ENCODE results near the gene C2CD2.

The C2CD2 gene

GRCh38 chr21:41927727-41928409, 25.9 kb downstream of the C2CD2 start:
- Mint-ChIP-seq H3K9me3 (no peaks in the 10 kb centered on the region), H3K27ac (peak overlapping the region; percentile 96), H3K4me1 (ENCODE audit: low read depth) (peaks cover 93% of the 10 kb centered on the region), H3K4me3 (peak overlapping the region; percentile 65), H3K36me3 (ENCODE audit: low read depth) (peaks cover 22% of the 10 kb centered on the region), H3K27me3 (peaks cover 2% of the 10 kb centered on the region)
- intact Hi-C loops (cut with micrococcal nuclease): loop anchor here (2.0 to 5.0 kb wide), 2 partner anchors 25 to 79 kb away; no protein-coding TSS in a partner anchor

GRCh38 chr21:41926807-41927171, 27.0 kb downstream of the C2CD2 start:
- H3K36me3 Mint-ChIP-seq (ENCODE audit: low read depth): peaks cover 15% of the 10 kb centered on the region
- peak overlapping the region; percentile 81 for H3K4me3 Mint-ChIP-seq
- H3K27ac Mint-ChIP-seq: peak overlapping the region; percentile 96
- intact Hi-C loops (cut with micrococcal nuclease): loop anchor here (2.0 to 5.0 kb wide), 2 partner anchors 26 to 81 kb away; no protein-coding TSS in a partner anchor
- H3K9me3 Mint-ChIP-seq: no peaks in the 10 kb centered on the region
- H3K27me3 Mint-ChIP-seq: peaks cover 2% of the 10 kb centered on the region
- peaks cover 91% of the 10 kb centered on the region for H3K4me1 Mint-ChIP-seq (ENCODE audit: low read depth)

GRCh38 chr21:41926117-41926806, 27.6 kb downstream of the C2CD2 start:
- H3K9me3 Mint-ChIP-seq: no peaks in the 10 kb centered on the region
- H3K4me1 Mint-ChIP-seq (ENCODE audit: low read depth): peaks cover 93% of the 10 kb centered on the region
- intact Hi-C loops (cut with micrococcal nuclease): loop anchor here (2.0 to 5.0 kb wide), 2 partner anchors 27 to 81 kb away; no protein-coding TSS in a partner anchor

GRCh38 chr21:41925767-41926116, 28.1 kb downstream of the C2CD2 start:
- H3K4me1 Mint-ChIP-seq (ENCODE audit: low read depth): peaks cover 91% of the 10 kb centered on the region
- intact Hi-C loops (cut with micrococcal nuclease): loop anchor here (2.0 to 5.0 kb wide), 2 partner anchors 27 to 82 kb away; no protein-coding TSS in a partner anchor

More at GRCh38 chr21:41926117-41926806, 27.6 kb downstream of the C2CD2 start:
- H3K36me3 Mint-ChIP-seq (ENCODE audit: low read depth): peaks cover 15% of the 10 kb centered on the region
- H3K27me3 Mint-ChIP-seq: peaks cover 2% of the 10 kb centered on the region
- peak overlapping the region; percentile 81 for H3K4me3 Mint-ChIP-seq
- H3K27ac Mint-ChIP-seq: peak overlapping the region; percentile 96

GRCh38 chr21:41924368-41924754, 29.5 kb downstream of the C2CD2 start:
- H3K27ac Mint-ChIP-seq: peak overlapping the region; percentile 69
- no peak overlapping the region for H3K4me3 Mint-ChIP-seq
- H3K9me3 Mint-ChIP-seq: no peaks in the 10 kb centered on the region
- H3K36me3 Mint-ChIP-seq (ENCODE audit: low read depth): peaks cover 19% of the 10 kb centered on the region
- peaks cover 85% of the 10 kb centered on the region for H3K4me1 Mint-ChIP-seq (ENCODE audit: low read depth)
- no peaks in the 10 kb centered on the region for H3K27me3 Mint-ChIP-seq
- intact Hi-C loops (cut with micrococcal nuclease): no loop called here

More at GRCh38 chr21:41925767-41926116, 28.1 kb downstream of the C2CD2 start:
- Mint-ChIP-seq H3K27me3 (peaks cover 2% of the 10 kb centered on the region), H3K36me3 (ENCODE audit: low read depth) (peaks cover 10% of the 10 kb centered on the region), H3K27ac (peak overlapping the region; percentile 96), H3K4me3 (peak overlapping the region; percentile 81), H3K9me3 (no peaks in the 10 kb centered on the region)

- no peaks in the 10 kb centered on the region for H3K27me3 Mint-ChIP-seq
- peak overlapping the region; percentile 69 for H3K27ac Mint-ChIP-seq
- peaks cover 80% of the 10 kb centered on the region for H3K4me1 Mint-ChIP-seq (ENCODE audit: low read depth)
- H3K36me3 Mint-ChIP-seq (ENCODE audit: low read depth): peaks cover 25% of the 10 kb centered on the region
- H3K9me3 Mint-ChIP-seq: no peaks in the 10 kb centered on the region
- no peak overlapping the region for H3K4me3 Mint-ChIP-seq
- intact Hi-C loops (cut with micrococcal nuclease): no loop called here
These were observed 30.0 kb downstream of the C2CD2 start for GRCh38 chr21:41923631-41924367.

GRCh38 chr21:41923186-41923585, 30.6 kb downstream of the C2CD2 start:
- Mint-ChIP-seq H3K4me1 (ENCODE audit: low read depth) (peaks cover 74% of the 10 kb centered on the region), H3K27ac (peak overlapping the region; percentile 69), H3K36me3 (ENCODE audit: low read depth) (peaks cover 31% of the 10 kb centered on the region), H3K27me3 (no peaks in the 10 kb centered on the region), H3K9me3 (no peaks in the 10 kb centered on the region), H3K4me3 (no peak overlapping the region)
- intact Hi-C loops (cut with micrococcal nuclease): no loop called here

GRCh38 chr21:41921021-41921420, 32.8 kb downstream of the C2CD2 start:
- intact Hi-C loops (cut with micrococcal nuclease): no loop called here
- H3K4me3 Mint-ChIP-seq: no peak overlapping the region
- peaks cover 52% of the 10 kb centered on the region for H3K36me3 Mint-ChIP-seq (ENCODE audit: low read depth)
- H3K27me3 Mint-ChIP-seq: no peaks in the 10 kb centered on the region
- H3K27ac Mint-ChIP-seq: peak overlapping the region; percentile 60
- peaks cover 55% of the 10 kb centered on the region for H3K4me1 Mint-ChIP-seq (ENCODE audit: low read depth)
- H3K9me3 Mint-ChIP-seq: no peaks in the 10 kb centered on the region

GRCh38 chr21:41920476-41920875, 33.3 kb downstream of the C2CD2 start:
- Mint-ChIP-seq H3K4me1 (ENCODE audit: low read depth) (peaks cover 50% of the 10 kb centered on the region), H3K27ac (peak overlapping the region; percentile 60), H3K4me3 (no peak overlapping the region), H3K9me3 (no peaks in the 10 kb centered on the region), H3K27me3 (no peaks in the 10 kb centered on the region), H3K36me3 (ENCODE audit: low read depth) (peaks cover 58% of the 10 kb centered on the region)
- intact Hi-C loops (cut with micrococcal nuclease): no loop called here

- no peak overlapping the region for H3K27ac Mint-ChIP-seq
- H3K4me1 Mint-ChIP-seq (ENCODE audit: low read depth): peaks cover 43% of the 10 kb centered on the region
- no peaks in the 10 kb centered on the region for H3K27me3 Mint-ChIP-seq
- no peak overlapping the region for H3K4me3 Mint-ChIP-seq
- H3K9me3 Mint-ChIP-seq: no peaks in the 10 kb centered on the region
- intact Hi-C loops (cut with micrococcal nuclease): no loop called here
- H3K36me3 Mint-ChIP-seq (ENCODE audit: low read depth): peaks cover 64% of the 10 kb centered on the region
These were observed 34.0 kb downstream of the C2CD2 start for GRCh38 chr21:41919666-41920398.

- no peak overlapping the region for H3K4me3 Mint-ChIP-seq
- intact Hi-C loops (cut with micrococcal nuclease): no loop called here
- no peak overlapping the region for H3K27ac Mint-ChIP-seq
- peaks cover 73% of the 10 kb centered on the region for H3K36me3 Mint-ChIP-seq (ENCODE audit: low read depth)
- H3K27me3 Mint-ChIP-seq: no peaks in the 10 kb centered on the region
- H3K9me3 Mint-ChIP-seq: no peaks in the 10 kb centered on the region
- peaks cover 33% of the 10 kb centered on the region for H3K4me1 Mint-ChIP-seq (ENCODE audit: low read depth)
These were observed 35.1 kb downstream of the C2CD2 start for GRCh38 chr21:41918561-41919358.

- Mint-ChIP-seq H3K4me1 (ENCODE audit: low read depth) (peaks cover 22% of the 10 kb centered on the region), H3K36me3 (ENCODE audit: low read depth) (peaks cover 81% of the 10 kb centered on the region), H3K9me3 (no peaks in the 10 kb centered on the region), H3K4me3 (no peak overlapping the region), H3K27ac (no peak overlapping the region), H3K27me3 (no peaks in the 10 kb centered on the region)
- intact Hi-C loops (cut with micrococcal nuclease): no loop called here
These were observed 36.3 kb downstream of the C2CD2 start for GRCh38 chr21:41917531-41917930.
